BLaER1 treated with 17β-estradiol and CSF1 and Interleukin-3, amounts not matched to agents 10 nM and 100 nM (cell line): ENCODE data around the gene ZNF865.
"Not testable (repeated sequence)": the region's sequence is repeated elsewhere in the genome, so short reads cannot be mapped to it uniquely, and the experiment has no call there.

ENCODE experiments used
- H3K27ac ChIP-seq, 11 experiments: shearing (Covaris generic); formaldehyde crosslinking; 2 replicates each; pipeline ENCODE4 v1.8.1; 2022
- H3K27me3 ChIP-seq, 11 experiments: shearing (Covaris generic); formaldehyde crosslinking; 2 replicates each; pipeline ENCODE4 v1.8.1; 2022
- H3K36me3 ChIP-seq, 11 experiments: shearing (Covaris generic); formaldehyde crosslinking; 2 replicates each; pipeline ENCODE4 v1.8.1; 2022
- H3K4me1 ChIP-seq, 10 experiments: shearing (Covaris generic); formaldehyde crosslinking; 2 replicates each; pipeline ENCODE4 v1.8.1; 2022
- H3K4me2 ChIP-seq, 11 experiments: shearing (Covaris generic); formaldehyde crosslinking; 2 replicates each; pipeline ENCODE4 v1.8.1; 2022
- H3K4me3 ChIP-seq, 10 experiments: shearing (Covaris generic); formaldehyde crosslinking; 2 replicates each; pipeline ENCODE4 v1.8.1; 2022
- H3K9ac ChIP-seq, 11 experiments: shearing (Covaris generic); formaldehyde crosslinking; 2 replicates each; pipeline ENCODE4 v1.8.1; 2022
- H3K9me3 ChIP-seq, 11 experiments: shearing (Covaris generic); formaldehyde crosslinking; replicated peaks in 1 of 11; 2 replicates each; pipeline ENCODE4 v1.8.1; 2022
- H4K20me1 ChIP-seq, 11 experiments: shearing (Covaris generic); formaldehyde crosslinking; 2 replicates each; pipeline ENCODE4 v1.8.1; 2022
- Cebpa-rat ChIP-seq, 11 experiments: shearing (Covaris generic); IDR thresholded peaks; 2 replicates each; pipeline ENCODE4 v1.8.1; 2022

The ZNF865 gene

DNA sequence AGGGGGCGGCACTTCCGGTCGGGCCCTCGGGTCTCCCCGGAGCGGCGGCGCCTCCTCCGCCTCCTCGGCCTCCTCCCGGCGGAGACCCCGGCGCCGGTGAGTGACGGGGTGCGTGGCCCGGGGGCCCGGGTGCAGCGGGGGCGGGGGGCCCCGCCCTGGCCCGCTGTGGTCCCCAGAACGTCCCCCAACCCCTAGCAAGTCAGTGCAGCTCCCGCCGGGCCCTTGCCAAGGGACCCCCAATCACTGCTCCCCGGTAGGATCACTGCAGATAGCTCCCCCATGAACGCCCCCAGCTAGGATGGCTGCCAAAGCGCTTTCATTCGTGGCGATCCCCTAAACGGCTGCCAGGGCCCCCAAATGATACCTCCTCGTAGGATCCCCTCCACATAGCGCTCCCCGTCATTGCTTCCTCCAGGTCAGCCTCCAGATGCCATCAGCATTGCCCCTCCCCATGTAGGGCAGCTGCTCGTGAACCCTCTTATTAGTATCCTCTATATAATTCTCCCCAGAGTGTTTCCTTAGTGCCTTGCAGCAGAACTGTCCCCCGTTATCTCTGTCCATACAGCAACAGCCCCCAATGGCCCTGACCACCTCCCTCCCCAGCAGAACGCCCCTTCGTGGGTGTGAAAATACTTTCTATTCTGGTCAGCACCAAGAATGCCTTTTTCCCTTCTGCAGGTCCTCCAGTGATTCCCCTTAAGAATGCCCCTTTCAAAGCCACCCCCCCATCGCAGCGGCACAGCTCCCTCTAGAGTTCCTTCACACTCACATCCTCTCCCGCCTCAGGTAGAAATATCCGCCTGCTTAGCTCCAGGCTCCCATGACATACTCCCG lies at the start of gene ZNF865:
ZNF865 (plus strand) TSS at position 11 of the 834 bp plus-strand sequence. CDS start 7,972 bp downstream, outside the sequence.
- peaks cover 0 to 46% (median 41%) of the 10 kb centered on the region in 11 experiments; a peak in 16 of 22 replicates for H4K20me1 ChIP-seq
- peaks cover 31 to 56% (median 44%) of the 10 kb centered on the region in 11 experiments for H3K36me3 ChIP-seq
- TF ChIP-seq Cebpa-rat (IDR thresholded peaks at IDR 0.05): no peak
- peak within 1 kb of the TSS; percentile 84 to 96 (median 94) for H3K9ac ChIP-seq
- peak within 1 kb of the TSS; percentile 75 to 96 (median 87) for H3K4me3 ChIP-seq
- H3K4me1 ChIP-seq: peaks cover 40 to 78% (median 52%) of the 10 kb centered on the region in 10 experiments
- no peaks in the 10 kb centered on the region for H3K27me3 ChIP-seq
- H3K9me3 ChIP-seq: peaks cover 0 to 6% (median 0%) of the 10 kb centered on the region in 11 experiments; a peak in 2 of 22 replicates
- H3K4me2 ChIP-seq: peak within 1 kb of the TSS; percentile 89 to 99 (median 96)
- H3K27ac ChIP-seq: peak within 1 kb of the TSS; percentile 86 to 95 (median 93)

DNA sequence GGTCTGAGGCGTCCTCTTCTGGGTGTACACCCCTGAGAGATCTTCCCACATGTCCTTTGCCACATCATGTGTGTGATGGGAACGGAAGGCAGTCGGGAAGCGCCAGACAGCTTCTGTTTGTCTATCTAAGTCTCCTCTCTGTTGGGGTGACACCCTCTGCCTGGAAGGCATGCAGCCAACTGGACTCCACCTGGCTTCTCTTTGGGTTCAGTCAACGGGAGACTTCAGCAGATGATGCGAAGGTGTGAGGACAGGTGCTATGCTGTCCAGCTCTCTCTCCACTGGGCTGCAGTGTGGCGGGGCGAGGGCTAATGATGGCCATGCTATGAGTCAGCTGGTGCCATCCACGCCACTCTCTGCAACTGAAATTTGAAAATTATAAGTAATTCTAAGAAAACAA lies 45.8 kb upstream of the ZNF865 start:
- no peak for TF ChIP-seq Cebpa-rat (IDR thresholded peaks at IDR 0.05)
- Histone ChIP-seq H3K4me1 (peaks cover 0 to 15% (median 9%) of the 10 kb centered on the region in 10 experiments; a peak in 13 of 20 replicates), H3K9ac (no peak overlapping the region), H3K4me2 (no peak overlapping the region), H3K27ac (no peak overlapping the region), H3K36me3 (no peaks in the 10 kb centered on the region), H3K27me3 (no peaks in the 10 kb centered on the region), H4K20me1 (no peaks in the 10 kb centered on the region), H3K4me3 (no peak overlapping the region), H3K9me3 (peaks cover 0 to 9% (median 0%) of the 10 kb centered on the region in 11 experiments; a peak in 7 of 22 replicates)

DNA sequence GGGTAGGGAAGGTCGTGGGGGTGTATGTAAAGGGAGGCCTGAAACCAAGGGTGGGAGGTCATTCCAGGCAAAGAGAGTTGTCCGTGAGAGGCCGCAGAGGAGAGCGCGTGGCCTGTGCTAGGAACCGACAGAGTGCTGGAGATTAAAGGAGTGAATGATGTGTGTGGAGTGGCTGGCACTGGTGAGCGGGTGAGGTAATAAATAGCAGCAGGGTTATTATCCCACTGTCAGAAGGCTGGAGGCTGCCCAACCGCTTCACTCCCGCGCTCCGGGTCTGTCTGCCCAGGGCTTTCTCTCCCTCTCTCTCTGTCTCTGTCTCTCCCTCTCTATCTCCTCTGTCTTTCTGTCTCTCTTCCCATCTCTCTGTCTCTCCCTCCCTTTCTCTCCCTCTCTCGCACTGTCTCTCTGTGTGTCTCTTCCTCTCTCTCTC lies 42.2 kb upstream of the ZNF865 start:
- H3K27ac ChIP-seq: no peak overlapping the region
- H3K36me3 ChIP-seq: no peaks in the 10 kb centered on the region
- no peaks in the 10 kb centered on the region for H4K20me1 ChIP-seq
- no peak overlapping the region for H3K4me2 ChIP-seq
- H3K27me3 ChIP-seq: no peaks in the 10 kb centered on the region
- H3K4me1 ChIP-seq: peaks cover 0 to 14% (median 3%) of the 10 kb centered on the region in 10 experiments; a peak in 11 of 20 replicates
- H3K9ac ChIP-seq: no peak overlapping the region
- TF ChIP-seq Cebpa-rat (IDR thresholded peaks at IDR 0.05): no peak
- H3K9me3 ChIP-seq: peaks cover 0 to 9% (median 0%) of the 10 kb centered on the region in 11 experiments; a peak in 7 of 22 replicates
- no peak overlapping the region for H3K4me3 ChIP-seq

- Histone ChIP-seq H4K20me1 (no peaks in the 10 kb centered on the region), H3K27me3 (no peaks in the 10 kb centered on the region), H3K4me1 (peaks cover 0 to 10% (median 0%) of the 10 kb centered on the region in 10 experiments; a peak in 5 of 20 replicates), H3K4me3 (no peak overlapping the region), H3K27ac (no peak overlapping the region), H3K9ac (no peak overlapping the region), H3K9me3 (peaks cover 0 to 6% (median 0%) of the 10 kb centered on the region in 11 experiments; a peak in 2 of 22 replicates), H3K36me3 (no peaks in the 10 kb centered on the region), H3K4me2 (no peak overlapping the region)
- TF ChIP-seq Cebpa-rat (IDR thresholded peaks at IDR 0.05): no peak
Measured at GRCh38 chr19:55566823-55567222, 38.6 kb upstream of the ZNF865 start.

GRCh38 chr19:55567708-55568328 lies 37.6 kb upstream of the ZNF865 start:
- Histone ChIP-seq H3K9me3 (peaks cover 0 to 6% (median 0%) of the 10 kb centered on the region in 11 experiments; a peak in 2 of 22 replicates), H3K27ac (no peak overlapping the region), H4K20me1 (no peaks in the 10 kb centered on the region), H3K4me2 (no peak overlapping the region), H3K4me1 (peaks cover 0 to 10% (median 0%) of the 10 kb centered on the region in 10 experiments; a peak in 5 of 20 replicates), H3K9ac (no peak overlapping the region), H3K4me3 (no peak overlapping the region), H3K36me3 (no peaks in the 10 kb centered on the region), H3K27me3 (no peaks in the 10 kb centered on the region)
- no peak for TF ChIP-seq Cebpa-rat (IDR thresholded peaks at IDR 0.05)

GRCh38 chr19:55569477-55569876 lies 36.0 kb upstream of the ZNF865 start:
- H3K4me2 ChIP-seq, H3K4me3 ChIP-seq: not testable (repeated sequence)

GRCh38 chr19:55573929-55574328 lies 31.5 kb upstream of the ZNF865 start:
- H3K4me1 ChIP-seq: peaks cover 0 to 13% (median 4%) of the 10 kb centered on the region in 10 experiments; a peak in 11 of 20 replicates
- H3K9me3 ChIP-seq: not testable (repeated sequence)
- peaks cover 0 to 29% (median 13%) of the 10 kb centered on the region in 11 experiments; a peak in 13 of 22 replicates for H4K20me1 ChIP-seq

More at GRCh38 chr19:55569477-55569876, 36.0 kb upstream of the ZNF865 start:
- H3K9ac ChIP-seq, H3K9me3 ChIP-seq, H3K36me3 ChIP-seq, H3K27me3 ChIP-seq, H4K20me1 ChIP-seq, H3K27ac ChIP-seq: not testable (repeated sequence)
- H3K4me1 ChIP-seq: peaks cover 0 to 12% (median 2%) of the 10 kb centered on the region in 10 experiments; a peak in 7 of 20 replicates

GRCh38 chr19:55576746-55577145 lies 28.7 kb upstream of the ZNF865 start:
- Histone ChIP-seq H3K9ac (no peak overlapping the region), H4K20me1 (peaks cover 0 to 38% (median 20%) of the 10 kb centered on the region in 11 experiments; a peak in 13 of 22 replicates), H3K27ac (no peak overlapping the region), H3K27me3 (no peaks in the 10 kb centered on the region), H3K4me1 (peaks cover 9 to 32% (median 21%) of the 10 kb centered on the region in 10 experiments; a peak in 19 of 20 replicates), H3K4me3 (no peak overlapping the region), H3K36me3 (peaks cover 25 to 44% (median 36%) of the 10 kb centered on the region in 11 experiments), H3K9me3 (no peaks in the 10 kb centered on the region), H3K4me2 (no peak overlapping the region)
- TF ChIP-seq Cebpa-rat (IDR thresholded peaks at IDR 0.05): no peak

More at GRCh38 chr19:55573929-55574328, 31.5 kb upstream of the ZNF865 start:
- not testable (repeated sequence) for H3K9ac ChIP-seq, H3K27ac ChIP-seq, H3K27me3 ChIP-seq, H3K4me3 ChIP-seq, H3K4me2 ChIP-seq
- peaks cover 21 to 37% (median 31%) of the 10 kb centered on the region in 11 experiments for H3K36me3 ChIP-seq
